Inferior parietal cortex (tissue), 1 donor: ENCODE measurements around the gene ZBP1.

ENCODE experiments used
- DNase-seq: peaks from one replicate; pipeline ENCODE4 v3.0.0-alpha.2; 2016; ENCODE audit errors: extremely low spot score

ZBP1 gene

DNA sequence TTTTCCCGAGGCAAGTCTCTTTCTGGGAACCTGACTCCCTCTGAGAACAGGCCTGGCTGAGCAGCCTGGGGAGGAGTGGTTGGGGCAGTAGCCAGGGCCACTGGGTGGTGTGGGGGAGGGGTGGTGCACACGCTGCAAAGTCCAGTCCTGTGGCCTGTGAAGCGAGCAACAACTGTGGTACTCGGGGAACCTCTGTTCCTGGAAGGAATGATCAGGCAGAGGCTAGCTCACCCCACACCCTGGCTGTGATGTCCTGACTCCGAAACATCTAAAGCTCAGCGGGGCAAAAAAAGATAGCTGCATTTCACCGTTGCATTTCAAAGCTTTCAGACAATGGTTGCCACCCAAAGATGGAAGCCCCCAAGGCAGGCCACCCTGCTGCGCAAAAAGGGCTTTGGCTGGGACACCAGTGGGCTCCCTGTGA, 33.8 kb downstream of the ZBP1 start:
- no peak for DNase-seq

DNA sequence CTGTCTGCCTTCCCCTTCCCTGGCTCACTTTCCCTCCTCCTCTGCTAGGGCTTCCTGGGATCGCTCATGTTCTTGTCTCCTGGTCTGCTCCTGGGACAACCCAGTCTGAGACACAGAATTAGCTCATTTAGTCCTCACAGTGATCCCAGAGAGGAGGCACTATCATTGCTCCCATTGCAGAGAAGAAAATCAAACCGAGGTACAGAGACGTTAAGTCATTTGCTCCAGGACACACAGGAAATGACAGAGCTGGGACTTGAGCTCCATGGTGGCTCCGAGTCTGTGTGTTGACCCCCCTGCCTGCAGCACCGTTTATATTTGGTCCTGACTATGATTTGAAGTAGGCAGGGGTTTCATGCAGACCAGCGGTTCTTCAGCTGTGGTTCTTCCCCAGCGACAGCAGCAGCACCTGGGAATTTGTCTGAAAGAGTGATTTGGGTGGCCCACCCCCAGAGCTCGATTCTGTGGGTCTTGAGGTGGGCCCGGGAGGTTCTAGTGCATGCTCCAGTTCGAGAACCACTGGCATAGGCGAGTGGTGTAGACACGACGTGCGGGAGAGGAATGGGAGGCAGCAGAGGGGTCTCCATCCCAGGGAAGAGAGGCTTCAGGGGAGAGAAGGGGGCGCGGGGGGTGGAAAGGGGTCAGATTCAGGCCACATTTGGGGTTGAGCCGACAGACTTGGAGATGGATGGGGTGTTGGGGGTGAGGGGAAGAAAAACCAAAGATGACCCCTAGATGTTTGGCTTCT, 34.6 kb downstream of the ZBP1 start:
- DNase-seq: no peak

DNA sequence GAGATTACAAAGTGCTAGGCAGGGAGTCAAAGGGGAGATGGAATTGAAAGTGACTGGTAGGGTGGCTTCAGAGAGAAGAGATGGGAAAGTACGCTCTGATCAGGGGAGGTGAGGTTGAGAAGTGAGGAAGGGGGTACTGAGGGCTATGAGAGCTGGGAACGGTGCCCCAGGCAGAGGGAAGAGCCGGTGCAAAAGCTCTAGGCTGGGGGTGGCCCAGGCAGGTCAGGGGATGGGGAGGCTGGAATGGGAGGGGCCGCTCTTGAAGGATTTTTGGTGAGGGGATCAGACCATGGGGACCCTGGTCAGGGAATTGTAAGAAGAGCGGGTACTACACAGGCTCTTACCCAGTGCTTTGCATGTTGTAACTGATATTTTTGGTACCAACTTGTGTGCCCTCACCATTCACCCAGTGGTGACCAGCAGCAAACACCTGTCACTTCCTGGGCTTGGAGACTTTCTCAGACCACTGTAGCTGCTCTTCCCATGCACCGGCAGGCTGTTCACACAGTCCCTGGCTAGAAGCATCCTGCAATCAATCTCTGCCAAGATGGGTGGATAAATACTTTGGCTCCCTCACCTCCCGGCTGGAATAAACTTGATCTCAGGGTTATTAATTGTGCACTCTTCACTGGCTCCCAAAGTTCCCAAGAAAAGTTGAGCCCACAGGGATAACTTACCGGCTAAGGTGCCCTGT, 35.3 kb downstream of the ZBP1 start:
- DNase-seq: no peak

DNA sequence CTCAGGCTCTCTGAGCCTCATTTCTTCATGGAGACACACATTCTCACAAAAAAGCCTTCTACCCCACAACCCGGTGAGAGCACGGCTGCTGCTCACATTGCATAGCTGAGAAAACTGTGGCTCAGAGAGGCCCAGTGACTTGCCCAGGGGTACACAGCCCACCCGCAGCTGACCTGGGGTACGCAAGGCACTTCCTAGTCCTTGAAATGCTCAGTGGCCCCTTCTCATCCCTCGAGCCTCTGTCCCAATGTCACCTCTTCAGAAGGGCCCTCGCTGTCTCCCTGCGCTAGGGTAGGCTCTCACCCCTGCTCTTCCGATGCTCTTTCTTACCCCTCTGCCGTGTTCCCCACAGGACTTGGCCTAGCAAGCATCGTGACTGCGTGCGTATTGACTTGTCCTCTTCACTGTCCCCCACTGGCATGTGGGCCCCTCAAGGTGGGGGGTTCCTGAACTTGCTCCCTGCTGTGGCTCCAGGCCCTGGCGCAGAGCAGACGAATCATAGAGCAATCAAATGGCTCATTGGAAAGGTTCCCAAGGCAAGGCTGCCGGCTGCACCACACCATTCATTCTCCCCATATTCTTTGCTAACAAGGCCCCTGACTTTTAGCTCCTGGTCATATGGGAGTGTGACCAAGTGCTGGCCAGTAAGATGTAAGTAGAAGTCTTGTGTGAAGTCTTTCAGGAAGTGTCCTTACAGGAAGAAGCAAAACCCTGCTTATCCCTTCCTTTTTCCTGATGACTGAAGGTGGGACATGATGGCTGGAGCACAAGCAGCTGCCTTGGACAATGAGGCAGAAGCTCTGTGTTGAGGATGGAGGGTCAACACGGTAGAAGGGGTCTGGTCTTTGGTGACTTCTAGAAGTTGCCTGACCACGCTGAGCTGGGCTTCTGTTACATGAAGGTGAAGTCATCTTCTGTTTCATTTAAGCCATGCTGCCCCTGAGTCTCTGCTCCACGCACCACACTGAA, 36.7 kb downstream of the ZBP1 start:
- DNase-seq: no peak

DNA sequence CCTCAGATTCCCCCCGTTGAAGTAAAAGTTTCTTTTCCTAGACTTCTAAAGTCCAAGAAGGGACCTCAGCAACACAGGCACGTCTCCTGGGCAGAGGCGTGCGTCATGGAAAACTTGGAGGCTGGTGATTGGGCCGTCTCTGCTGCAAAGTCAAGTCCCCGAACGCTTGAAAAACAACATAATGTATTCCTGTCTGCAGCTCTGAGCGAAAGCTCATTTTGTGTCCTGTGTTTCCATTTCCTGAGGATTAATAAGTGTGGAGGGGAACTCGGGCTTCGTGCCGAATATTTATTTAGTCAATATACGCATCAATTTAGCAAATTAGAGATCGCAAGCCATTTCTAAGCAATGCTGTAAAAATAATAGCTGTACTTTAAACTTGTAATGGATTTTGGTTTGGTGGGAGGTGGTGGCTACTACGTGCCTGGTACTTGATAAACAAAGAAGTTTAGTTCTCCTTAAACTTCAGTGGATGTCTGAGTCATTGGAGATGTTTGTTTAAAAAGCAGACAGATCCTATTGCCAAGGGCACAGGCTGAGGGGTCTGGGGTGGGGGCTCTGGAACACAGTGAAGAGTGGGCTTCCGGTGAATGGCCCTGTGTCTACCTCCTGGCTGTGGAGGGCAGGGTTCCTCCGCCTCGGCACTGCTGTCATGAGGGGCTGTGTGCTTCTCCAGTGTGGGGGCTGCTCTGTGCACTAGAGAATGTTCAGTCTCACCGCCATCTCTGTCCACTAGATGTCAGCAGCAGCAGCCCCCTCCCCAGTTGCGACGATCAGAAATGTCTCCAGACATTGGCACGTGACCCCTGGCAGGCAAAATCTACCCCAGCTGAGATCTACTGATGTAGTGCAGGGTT, 37.6 kb downstream of the ZBP1 start:
- DNase-seq: no peak

DNA sequence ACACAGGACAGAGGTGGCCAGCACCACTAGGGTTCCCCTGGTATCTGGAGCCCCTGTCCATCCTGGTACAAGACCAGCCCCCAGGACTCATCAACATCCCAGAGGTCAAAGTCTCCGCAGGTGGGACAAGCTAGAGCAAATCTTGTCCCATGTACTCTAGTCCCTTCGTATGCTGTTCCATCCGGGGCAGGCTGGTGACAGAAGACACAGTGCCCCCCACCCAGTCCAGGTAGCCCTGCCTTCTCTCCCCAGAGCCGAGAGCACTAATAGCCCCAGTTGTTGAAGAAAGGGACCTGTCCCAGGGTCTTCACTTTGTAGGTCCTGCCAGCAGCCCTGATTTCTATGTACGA, 38.2 kb downstream of the ZBP1 start:
- no peak for DNase-seq

DNA sequence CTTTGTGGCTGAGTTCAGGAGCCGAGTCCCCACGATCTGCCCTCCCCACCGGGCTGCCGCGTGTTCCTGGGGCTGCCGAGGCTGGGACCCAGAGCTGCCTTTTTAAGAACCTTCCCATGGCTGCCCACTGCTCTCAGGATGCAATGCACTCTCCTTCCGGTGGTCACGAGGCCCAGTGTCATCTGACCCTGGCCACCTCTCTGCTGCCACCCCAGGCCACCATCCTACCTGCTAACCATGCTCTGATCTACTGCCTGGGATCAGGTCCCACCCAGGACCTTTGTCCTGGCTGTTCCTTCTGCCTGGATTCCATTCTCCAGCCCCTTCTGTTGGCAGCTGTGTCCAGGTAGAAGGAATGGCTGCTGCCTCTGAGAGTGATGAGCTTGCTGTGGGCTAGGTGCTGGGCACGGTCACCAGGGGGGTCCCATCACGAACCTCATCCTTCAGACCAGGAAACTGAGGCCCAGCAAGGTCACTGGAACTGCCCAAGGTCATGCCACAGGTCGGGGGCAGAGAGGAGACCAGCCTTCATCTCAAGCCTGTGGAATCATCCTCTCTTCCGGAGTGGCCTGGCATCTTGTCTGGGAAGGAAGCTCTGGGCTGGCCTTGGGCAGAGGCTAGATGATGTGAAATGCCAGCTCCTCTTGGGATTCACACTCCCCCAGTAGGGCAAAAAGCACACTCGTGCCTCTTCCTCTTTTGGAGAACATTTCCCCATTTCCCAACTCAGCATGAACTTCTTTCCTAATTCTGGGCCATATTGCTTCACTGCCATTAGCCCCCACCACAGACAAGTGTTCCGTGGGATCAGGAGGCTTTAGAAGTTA, 38.8 kb downstream of the ZBP1 start:
- no peak for DNase-seq

DNA sequence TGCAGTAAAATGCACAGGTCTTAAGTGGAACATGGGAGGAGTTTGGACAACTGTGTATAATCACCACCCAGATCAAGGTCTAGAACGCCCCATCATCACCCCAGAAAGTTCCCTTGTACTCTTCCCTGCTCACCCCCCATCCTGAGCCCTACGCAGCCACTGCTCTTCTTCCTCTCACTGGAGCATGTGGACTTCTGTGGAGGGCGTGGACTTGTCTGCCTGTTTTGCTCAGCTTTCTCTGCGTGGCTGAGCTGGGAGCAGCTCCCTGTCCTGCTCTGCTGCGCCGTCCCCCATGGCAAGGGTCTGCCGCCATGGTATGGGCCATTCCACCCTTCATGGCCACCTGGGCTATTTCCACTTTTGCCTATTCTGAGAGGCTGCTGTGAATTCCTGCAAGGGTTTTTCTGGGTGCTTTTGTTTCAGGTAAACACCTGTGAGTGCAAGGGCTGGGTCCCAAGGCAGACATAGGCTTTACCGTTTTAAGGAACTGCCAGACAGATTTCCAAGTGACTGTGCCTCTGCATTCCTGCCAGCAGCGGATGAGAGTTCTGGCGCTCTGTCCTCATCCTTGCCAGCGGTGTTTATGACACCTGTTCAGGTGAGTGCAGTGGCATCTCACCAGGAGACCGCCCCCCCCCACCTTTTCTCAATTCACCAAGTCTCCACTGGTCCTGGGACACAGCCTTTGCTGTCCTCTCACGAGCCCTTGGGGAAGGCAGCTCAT, 39.6 kb downstream of the ZBP1 start:
- DNase-seq: no peak

DNA sequence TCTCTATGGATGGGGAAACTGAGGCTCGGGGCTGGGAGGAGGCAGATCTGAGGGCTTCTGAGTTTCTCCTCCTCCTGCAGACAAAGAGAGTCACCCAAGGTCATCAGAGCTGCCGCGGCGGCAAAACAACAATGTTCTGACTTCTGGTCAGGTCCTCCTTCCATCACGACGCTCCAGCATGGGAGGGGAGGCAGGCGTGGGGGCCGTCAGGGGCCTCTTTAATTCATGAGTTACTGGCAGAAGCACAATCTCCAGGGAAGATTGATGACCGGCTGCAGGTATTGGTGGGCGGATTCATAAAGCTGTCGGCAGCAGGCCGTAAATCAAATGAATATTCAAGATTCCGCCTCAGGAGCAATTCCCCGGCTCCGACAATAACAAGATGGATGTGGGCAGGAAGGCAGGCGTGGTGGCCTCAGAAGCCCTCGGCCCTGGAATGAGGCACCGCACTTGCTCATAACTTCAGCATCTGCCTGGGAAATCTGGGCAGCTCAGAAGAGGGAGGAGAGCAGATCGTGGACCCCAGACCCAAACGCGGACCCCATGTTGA, 40.3 kb downstream of the ZBP1 start:
- no peak for DNase-seq

DNA sequence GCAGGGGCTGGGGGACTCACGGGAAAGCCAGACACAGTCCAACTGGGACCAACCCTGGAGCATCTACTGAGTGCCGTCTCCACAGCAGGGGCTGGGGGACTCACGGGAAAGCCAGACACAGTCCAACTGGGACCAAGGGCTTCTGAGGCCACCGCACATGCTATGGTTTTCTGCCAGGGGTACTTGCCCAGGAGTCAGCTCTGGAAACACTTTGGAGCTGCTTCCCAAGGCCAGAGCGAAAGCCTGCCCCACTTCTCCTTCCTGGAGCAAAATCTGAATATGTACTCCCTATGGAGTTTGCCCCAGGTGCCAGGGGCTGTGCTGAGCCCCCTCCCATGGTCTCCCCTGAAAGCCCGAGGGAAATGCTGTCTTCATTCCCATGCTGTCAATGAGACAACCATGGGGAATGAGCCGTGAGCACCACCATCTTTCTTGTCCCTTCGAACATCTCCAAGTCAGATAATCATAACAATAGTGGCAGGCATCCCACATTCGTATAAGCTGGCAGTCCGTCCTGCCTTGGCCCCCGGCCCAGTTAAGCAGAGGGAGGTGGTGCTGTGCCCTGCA, 40.8 kb downstream of the ZBP1 start:
- no peak for DNase-seq

DNA sequence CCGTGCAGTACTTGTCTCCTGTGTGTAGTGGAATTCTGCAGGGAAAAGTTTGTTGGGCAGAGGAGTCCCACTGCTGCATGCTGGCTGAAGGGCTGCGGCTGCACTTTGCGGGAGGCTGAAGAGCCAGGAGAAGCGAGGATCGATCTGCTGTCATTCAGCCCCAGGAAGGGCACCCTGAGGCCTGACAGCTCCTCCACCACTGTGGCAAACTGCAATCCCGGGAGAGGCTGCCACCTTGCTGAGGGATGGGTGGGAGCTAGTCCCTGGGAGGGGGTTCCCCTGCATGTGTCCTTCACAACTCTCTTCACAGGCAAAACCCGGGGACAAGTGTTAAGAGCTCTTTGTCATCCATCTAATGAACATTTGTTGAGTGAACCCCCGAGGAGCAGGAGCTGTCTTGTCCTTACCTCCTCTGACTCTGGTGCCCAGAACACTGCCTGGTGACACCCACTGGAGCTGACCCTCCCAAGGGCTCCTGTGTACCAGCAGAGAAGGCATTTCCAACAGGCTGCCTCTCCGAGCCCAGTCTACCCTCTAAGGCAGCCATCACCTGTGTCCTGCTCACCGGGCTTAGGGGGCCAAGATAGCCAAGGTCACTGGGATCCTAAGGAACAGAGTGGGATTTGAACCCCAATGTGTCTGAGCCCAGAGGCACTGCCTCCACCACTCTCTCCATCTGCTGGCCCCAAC, 41.6 kb downstream of the ZBP1 start:
- DNase-seq: no peak

DNA sequence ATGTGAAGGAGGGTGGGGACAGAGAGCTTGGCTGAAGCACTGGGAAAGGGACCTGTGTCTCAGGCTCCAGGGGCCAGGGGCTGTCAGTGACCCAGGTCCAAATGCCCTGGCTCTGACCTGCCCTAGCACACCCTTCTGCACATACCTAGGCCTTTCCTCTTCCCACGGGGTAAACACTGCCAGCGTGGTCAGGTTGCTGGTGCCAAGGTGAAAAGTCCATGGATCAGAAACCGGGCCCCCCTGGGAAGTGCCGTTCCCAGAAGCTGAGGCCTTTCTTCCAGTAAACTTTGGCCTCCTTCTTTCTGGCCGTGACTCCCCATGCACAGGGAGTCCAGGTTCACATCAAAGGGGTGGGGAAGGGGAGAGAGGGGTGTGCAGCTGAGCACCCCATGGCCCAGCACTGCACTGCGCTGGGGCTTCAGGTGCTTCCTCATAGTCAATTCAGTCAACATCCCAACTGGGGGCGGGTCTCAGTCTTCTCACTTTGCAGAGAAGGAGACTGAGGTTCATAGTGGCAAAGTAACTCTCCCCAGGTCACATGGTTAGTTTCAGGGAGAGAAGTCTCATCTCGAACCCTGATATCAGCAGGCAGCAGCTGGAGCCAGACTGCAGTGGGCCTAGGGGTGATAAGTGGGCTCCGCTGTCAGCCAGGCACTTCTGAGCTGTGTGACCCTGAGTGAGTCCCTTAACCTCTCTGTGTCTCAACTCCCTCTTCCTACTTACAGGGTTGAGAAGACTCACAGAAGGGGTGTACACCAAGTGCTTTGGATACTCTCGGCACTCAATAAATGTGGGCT, 42.3 kb downstream of the ZBP1 start:
- DNase-seq: no peak

DNA sequence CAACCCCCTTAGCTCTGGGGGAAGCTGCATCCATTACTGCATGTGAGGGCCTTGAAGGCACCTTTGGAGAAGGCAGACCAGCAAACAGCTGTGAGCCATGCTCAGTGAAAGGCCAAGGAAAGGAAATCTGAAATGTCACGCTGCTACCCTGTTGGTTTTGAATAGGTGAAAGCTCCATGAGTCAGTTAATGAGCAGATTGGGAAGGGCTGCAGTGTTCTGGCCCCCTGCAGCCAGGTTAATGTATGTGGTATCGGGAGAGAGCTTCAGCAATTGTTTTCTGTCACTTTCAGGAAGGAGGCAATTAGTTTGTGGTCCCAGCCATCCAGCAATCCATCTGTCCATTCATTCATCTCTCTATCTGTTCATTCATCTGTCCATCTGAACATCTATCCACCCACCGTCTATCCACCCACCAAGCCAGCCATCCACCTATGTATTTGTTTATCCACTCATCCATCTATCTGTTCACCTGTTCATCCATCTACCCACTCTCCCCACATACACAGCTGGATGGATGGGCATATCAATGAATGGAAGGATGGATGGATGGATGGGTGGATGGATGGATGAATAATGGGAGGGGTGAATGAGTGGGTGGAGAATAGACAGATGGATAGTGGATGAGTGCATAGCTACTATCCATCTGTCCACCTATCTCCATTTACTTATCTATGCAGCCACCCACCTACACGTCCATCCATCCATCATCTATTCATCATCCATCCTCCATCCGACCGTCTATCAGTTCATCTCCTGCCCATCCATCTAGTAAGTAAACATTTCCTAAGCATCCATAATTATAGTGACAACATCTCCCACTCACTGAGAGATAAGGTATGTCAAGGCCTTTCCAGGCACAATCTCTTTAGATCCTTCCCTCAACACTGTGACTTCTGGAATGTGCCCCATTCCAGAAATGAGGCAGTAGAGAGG, 43.3 kb downstream of the ZBP1 start:
- DNase-seq: no peak

DNA sequence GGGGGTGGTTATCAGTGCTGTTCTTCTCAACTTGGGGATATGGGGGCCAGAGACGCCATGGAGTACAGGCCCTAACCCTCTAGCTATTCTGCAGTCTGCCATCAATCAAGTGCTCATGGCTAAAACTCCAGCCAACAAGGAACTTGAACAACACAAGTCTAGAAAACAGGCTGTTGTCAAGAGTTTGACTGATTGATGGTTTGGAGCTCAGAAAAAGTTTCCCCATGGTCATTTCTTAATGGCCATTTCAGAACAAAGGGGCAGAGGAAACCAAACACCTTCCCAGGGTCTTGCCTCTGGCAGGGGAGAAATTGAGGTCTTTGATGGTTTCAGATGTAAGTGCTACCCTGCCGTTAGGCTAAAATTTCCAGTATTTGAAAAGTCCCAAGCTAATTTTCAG, 44.2 kb downstream of the ZBP1 start:
- DNase-seq: no peak

DNA sequence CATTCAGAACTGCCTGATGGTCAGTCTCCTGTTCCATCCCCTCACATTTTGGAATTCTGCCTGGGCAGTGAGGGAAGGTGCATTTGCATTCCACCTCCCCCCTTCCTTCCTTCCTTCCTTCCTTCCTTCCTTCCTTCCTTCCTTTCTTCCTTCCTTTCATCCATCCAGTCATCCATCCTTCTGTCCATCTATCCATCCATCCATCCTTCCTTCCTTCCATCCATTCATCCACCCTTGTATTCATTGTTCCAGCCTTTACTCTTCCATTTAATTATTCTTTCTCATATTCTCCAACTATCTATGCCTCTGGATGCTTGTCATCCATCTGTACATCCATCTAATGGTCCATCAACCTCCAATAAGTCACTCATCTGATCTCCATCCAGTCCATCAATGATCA, 45.3 kb downstream of the ZBP1 start:
- DNase-seq: no peak

DNA sequence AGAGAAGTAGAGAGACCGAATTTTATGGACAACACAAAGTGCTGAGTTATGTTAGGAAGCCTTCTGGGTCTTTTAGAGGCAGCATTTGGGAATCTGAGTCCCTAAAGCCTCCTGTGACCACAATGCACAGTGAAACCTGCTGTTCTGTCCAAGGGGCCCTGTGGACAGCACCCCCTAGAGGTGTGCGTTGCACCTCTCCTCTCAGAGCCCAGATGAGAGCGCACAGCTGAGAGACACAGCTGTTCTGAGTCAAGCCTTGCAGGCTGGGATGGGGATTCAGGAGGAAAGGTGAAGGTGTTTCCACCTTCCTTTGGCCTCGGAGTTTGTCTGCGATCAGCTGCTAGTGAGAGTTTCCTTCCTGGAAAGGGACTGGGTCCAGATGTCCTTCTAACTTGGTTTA, 46.3 kb downstream of the ZBP1 start:
- no peak for DNase-seq

DNA sequence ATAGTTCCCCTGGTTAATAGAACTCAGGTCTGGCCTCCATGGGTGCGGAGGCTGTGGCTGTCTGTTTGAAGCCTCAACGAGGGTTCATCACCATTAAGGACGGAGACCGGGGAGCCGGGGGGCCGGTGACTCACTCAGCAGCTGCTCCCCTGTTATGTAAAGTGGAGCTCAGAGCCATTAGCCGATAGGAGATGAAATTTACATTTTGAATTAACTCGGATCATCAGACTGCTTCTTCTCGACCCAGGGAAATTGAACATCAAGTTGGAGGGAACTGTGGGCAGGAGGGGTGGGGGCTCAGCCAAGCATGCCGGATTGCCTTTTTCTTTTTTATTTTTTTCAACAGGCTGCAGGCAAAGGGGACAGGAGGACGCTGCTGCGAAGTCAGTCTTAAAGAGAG, 47.0 kb downstream of the ZBP1 start:
- no peak for DNase-seq
